Measurements from ENCODE around the gene POLR3E. TPM values are rescaled to one million over a fixed set of nuclear protein-coding genes. Genes with fewer than 3 reads are reported as not detected.

The POLR3E gene
- total RNA-seq, 1 experiment from 2014 or later = 103 TPM

- Histone ChIP-seq H2BK120ac (ENCODE audit: low read depth, low read length, poor library complexity, severe bottlenecking) (no peak overlapping the region), H3K56ac (ENCODE audit: insufficient read length, low read depth, low read length) (no peak overlapping the region), H2AK5ac (ENCODE audit: insufficient read length, low read length) (no peak overlapping the region), H4K5ac (ENCODE audit: insufficient read length, low read depth, low read length) (no peak overlapping the region), H3K4me1 (ENCODE audit: insufficient read depth, low read length) (no peaks in the 10 kb centered on the region), H2BK15ac (ENCODE audit: low read depth, low read length) (no peak overlapping the region), H3K23me2 (ENCODE audit: insufficient read length, low read depth, low read length, poor library complexity, severe bottlenecking) (no peaks in the 10 kb centered on the region), H3K27ac (ENCODE audit: insufficient read length, low read depth, low read length) (no peak overlapping the region), H4K8ac (replicated peaks; ENCODE audit: insufficient read length, low read depth, low read length) (no peak overlapping the region), H3K9me3 (ENCODE audit: control insufficient read depth, low read depth, low read length) (no peaks in the 10 kb centered on the region), H3T11ph (ENCODE audit: low read length) (no peak overlapping the region), H3K27me3 (ENCODE audit: insufficient read depth, low read length) (no peaks in the 10 kb centered on the region), H3K4me2 (ENCODE audit: insufficient read depth, insufficient read length, low read length) (no peak overlapping the region), H3K79me2 (ENCODE audit: insufficient read depth, low read length) (no peaks in the 10 kb centered on the region), H3K79me1 (ENCODE audit: insufficient read depth, low read depth, low read length, poor library complexity, severe bottlenecking) (no peaks in the 10 kb centered on the region), H2BK20ac (ENCODE audit: low read depth, low read length, poor library complexity, severe bottlenecking) (no peak overlapping the region), H3K4ac (ENCODE audit: low read depth, low read length) (no peak overlapping the region), H2AFZ (ENCODE audit: low read length) (no peak overlapping the region), H3K18ac (ENCODE audit: insufficient read length, low read depth, low read length) (no peak overlapping the region), H4K20me1 (ENCODE audit: control insufficient read depth, insufficient read depth, insufficient read length) (no peaks in the 10 kb centered on the region), H4K91ac (ENCODE audit: insufficient read length, low read depth, low read length) (no peak overlapping the region), H3K23ac (ENCODE audit: insufficient read length, low read depth, low read length) (no peak overlapping the region), H2BK5ac (ENCODE audit: insufficient read length, low read length) (no peak overlapping the region), H3K14ac (ENCODE audit: insufficient read depth, low read length) (no peak overlapping the region), H2BK12ac (ENCODE audit: insufficient read length, low read depth, low read length) (no peak overlapping the region), H3K9ac (ENCODE audit: extremely low read depth, insufficient read length, low read length) (no peak overlapping the region)
- Mint-ChIP-seq H3K4me3 (no peak overlapping the region), H3K9me3 (peaks cover 17 to 19% of the 10 kb centered on the region in 2 experiments; a peak in 4 of 5 replicates), H3K36me3 (ENCODE audit: insufficient read depth in 1 of 3, low read depth in 3 of 3) (peaks cover 13 to 46% (median 41%) of the 10 kb centered on the region in 3 experiments; a peak in 6 of 7 replicates), H3K27ac (no peak overlapping the region), H3K27me3 (ENCODE audit: low read depth) (no peaks in the 10 kb centered on the region), H3K4me1 (no peaks in the 10 kb centered on the region)
- WGBS (ENCODE audit: extremely low coverage, insufficient read length, low lambda C conversion rate) = no CpG with 5 or more reads among the region's 2 CpGs
- no peak for DNase-seq
- no peak for TF ChIP-seq CTCF (conservative IDR thresholded peaks at IDR 0.05)
Measured at GRCh38 chr16:22342082-22342481, 44.9 kb downstream of the POLR3E start.
